Measurements from ENCODE around the gene PPP1R2B.

The PPP1R2B gene

DNA sequence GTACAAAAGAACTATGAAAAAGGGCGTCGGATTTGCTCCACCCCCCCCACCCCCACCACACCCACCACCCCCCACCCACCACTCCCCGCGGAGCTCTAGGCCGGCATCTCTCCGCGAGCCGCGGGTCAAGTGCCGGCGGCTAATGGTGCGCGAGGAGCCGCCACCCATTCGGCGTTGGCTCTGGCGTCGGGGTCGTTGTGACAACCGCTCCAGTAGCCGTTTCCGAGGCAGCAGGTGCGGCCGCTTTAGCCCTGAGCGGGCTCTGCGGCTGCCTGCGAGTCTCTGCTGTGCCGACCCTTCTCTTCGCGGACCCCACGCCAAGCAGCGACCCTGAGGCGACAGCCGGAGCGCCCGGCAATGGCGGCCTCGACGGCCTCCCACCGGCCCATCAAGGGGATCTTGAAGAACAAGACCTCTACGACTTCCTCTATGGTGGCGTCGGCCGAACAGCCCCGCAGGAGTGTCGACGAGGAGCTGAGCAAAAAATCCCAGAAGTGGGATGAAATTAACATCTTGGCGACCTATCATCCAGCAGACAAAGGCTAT, at the start of gene PPP1R2B:
Gene PPP1R2B, plus strand, starts transcription at position 90 of the 546 bp plus-strand sequence. Its CDS starts 268 bp downstream, at position 358.
- peaks cover 5% of the 10 kb centered on the region in 2 donors for H3K9me3 ChIP-seq (ENCODE audit: control insufficient read depth in 1 of 2, low read length in 2 of 2)
- H3K36me3 ChIP-seq (ENCODE audit: control insufficient read depth in 1 of 2, insufficient read depth in 2 of 2, low read length in 2 of 2): no peaks in the 10 kb centered on the region
- no peaks in the 10 kb centered on the region for H3K4me1 ChIP-seq (ENCODE audit: control insufficient read depth in 1 of 2, insufficient read depth in 2 of 2, low read length in 2 of 2)
- H3K4me3 ChIP-seq (ENCODE audit: low read depth in 1 of 2, low read length in 2 of 2): no peak within 1 kb of the TSS
- no peak within 1 kb of the TSS for H3K9ac ChIP-seq (ENCODE audit: low read depth in 1 of 2, low read length in 2 of 2)
- H3K27me3 ChIP-seq (ENCODE audit: control insufficient read depth in 1 of 2, insufficient read depth in 2 of 2, low read length in 2 of 2): no peaks in the 10 kb centered on the region
- H3K27ac ChIP-seq (ENCODE audit: low read depth, low read length): no peak within 1 kb of the TSS

GRCh38 chr5:156800929-156801328, 49.2 kb upstream of the PPP1R2B start:
- peaks cover 0 to 11% of the 10 kb centered on the region in 2 donors for H3K4me1 ChIP-seq (ENCODE audit: control insufficient read depth in 1 of 2, insufficient read depth in 2 of 2, low read length in 2 of 2)
- no peak overlapping the region for H3K27ac ChIP-seq (ENCODE audit: low read depth, low read length)
- no peaks in the 10 kb centered on the region for H3K27me3 ChIP-seq (ENCODE audit: control insufficient read depth in 1 of 2, insufficient read depth in 2 of 2, low read length in 2 of 2)
- no peaks in the 10 kb centered on the region for H3K9me3 ChIP-seq (ENCODE audit: control insufficient read depth in 1 of 2, low read length in 2 of 2)
- H3K9ac ChIP-seq (ENCODE audit: low read depth in 1 of 2, low read length in 2 of 2): no peak overlapping the region
- no peak overlapping the region for H3K4me3 ChIP-seq (ENCODE audit: low read depth in 1 of 2, low read length in 2 of 2)
- no peaks in the 10 kb centered on the region for H3K36me3 ChIP-seq (ENCODE audit: control insufficient read depth in 1 of 2, insufficient read depth in 2 of 2, low read length in 2 of 2)

- no peak overlapping the region for H3K9ac ChIP-seq (ENCODE audit: low read depth in 1 of 2, low read length in 2 of 2)
- H3K27me3 ChIP-seq (ENCODE audit: control insufficient read depth in 1 of 2, insufficient read depth in 2 of 2, low read length in 2 of 2): no peaks in the 10 kb centered on the region
- H3K4me3 ChIP-seq (ENCODE audit: low read depth in 1 of 2, low read length in 2 of 2): no peak overlapping the region
- H3K36me3 ChIP-seq (ENCODE audit: control insufficient read depth in 1 of 2, insufficient read depth in 2 of 2, low read length in 2 of 2): no peaks in the 10 kb centered on the region
- H3K4me1 ChIP-seq (ENCODE audit: control insufficient read depth in 1 of 2, insufficient read depth in 2 of 2, low read length in 2 of 2): peaks cover 0 to 11% of the 10 kb centered on the region in 2 donors
- no peaks in the 10 kb centered on the region for H3K9me3 ChIP-seq (ENCODE audit: control insufficient read depth in 1 of 2, low read length in 2 of 2)
- no peak overlapping the region for H3K27ac ChIP-seq (ENCODE audit: low read depth, low read length)
Measured at GRCh38 chr5:156802501-156802900, 47.6 kb upstream of the PPP1R2B start.

DNA sequence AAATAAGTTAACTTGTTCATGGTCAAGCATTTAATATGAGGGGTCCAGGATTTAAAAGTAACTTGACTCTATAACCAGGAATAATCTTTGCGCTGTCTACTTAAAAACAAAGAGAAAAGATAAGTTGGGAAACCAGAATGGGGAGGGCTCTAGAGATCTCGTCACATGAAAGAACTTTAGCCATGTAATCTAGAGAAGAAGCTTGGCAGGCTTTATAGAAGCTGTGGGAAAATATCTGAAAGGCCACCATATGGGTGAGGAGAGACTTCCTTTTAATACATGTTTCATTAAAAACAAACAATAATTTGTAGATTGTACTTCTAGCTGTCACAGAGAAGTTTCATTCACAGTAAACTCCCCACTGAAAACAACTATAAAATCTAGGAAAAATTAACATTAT, 46.7 kb upstream of the PPP1R2B start:
- Histone ChIP-seq H3K9ac (ENCODE audit: low read depth in 1 of 2, low read length in 2 of 2) (no peak overlapping the region), H3K4me1 (ENCODE audit: control insufficient read depth in 1 of 2, insufficient read depth in 2 of 2, low read length in 2 of 2) (peaks cover 0 to 11% of the 10 kb centered on the region in 2 donors), H3K27ac (ENCODE audit: low read depth, low read length) (no peak overlapping the region), H3K36me3 (ENCODE audit: control insufficient read depth in 1 of 2, insufficient read depth in 2 of 2, low read length in 2 of 2) (no peaks in the 10 kb centered on the region), H3K27me3 (ENCODE audit: control insufficient read depth in 1 of 2, insufficient read depth in 2 of 2, low read length in 2 of 2) (no peaks in the 10 kb centered on the region), H3K9me3 (ENCODE audit: control insufficient read depth in 1 of 2, low read length in 2 of 2) (no peaks in the 10 kb centered on the region), H3K4me3 (ENCODE audit: low read depth in 1 of 2, low read length in 2 of 2) (no peak overlapping the region)

GRCh38 chr5:156812959-156813358, 37.1 kb upstream of the PPP1R2B start:
- Histone ChIP-seq H3K9me3 (ENCODE audit: control insufficient read depth in 1 of 2, low read length in 2 of 2) (no peaks in the 10 kb centered on the region), H3K27me3 (ENCODE audit: control insufficient read depth in 1 of 2, insufficient read depth in 2 of 2, low read length in 2 of 2) (no peaks in the 10 kb centered on the region), H3K27ac (ENCODE audit: low read depth, low read length) (no peak overlapping the region), H3K36me3 (ENCODE audit: control insufficient read depth in 1 of 2, insufficient read depth in 2 of 2, low read length in 2 of 2) (no peaks in the 10 kb centered on the region), H3K4me1 (ENCODE audit: control insufficient read depth in 1 of 2, insufficient read depth in 2 of 2, low read length in 2 of 2) (no peaks in the 10 kb centered on the region), H3K9ac (ENCODE audit: low read depth in 1 of 2, low read length in 2 of 2) (no peak overlapping the region), H3K4me3 (ENCODE audit: low read depth in 1 of 2, low read length in 2 of 2) (no peak overlapping the region)

DNA sequence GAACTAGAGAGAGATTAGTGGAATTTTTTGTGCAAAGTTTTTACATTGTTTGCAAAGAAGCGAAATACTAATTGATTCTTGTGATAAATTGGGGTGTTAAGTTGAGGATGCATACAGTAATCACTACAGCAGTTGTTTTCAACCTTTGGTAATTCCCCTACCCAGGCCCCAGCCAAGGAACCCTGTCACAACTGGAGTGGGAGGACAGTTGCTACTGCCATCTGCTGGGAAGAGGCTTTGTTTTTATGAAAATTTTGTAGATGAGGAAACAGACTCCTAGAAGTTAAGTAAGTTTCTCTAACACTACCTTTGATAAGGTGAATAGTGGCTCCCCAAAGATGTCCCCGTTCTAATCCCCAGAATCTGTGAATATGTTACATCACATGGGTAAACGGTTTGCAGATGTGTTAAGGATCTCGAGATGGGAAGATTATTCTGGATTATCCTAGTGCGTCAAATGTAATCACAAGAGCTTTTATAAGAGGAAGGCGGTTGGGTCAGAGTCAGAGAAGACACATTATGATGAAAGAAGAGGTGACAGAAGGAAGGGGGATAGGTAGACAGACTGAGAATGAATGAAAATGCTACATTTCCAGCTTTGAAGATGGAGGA, 34.0 kb upstream of the PPP1R2B start:
- no peak overlapping the region for H3K9ac ChIP-seq (ENCODE audit: low read depth in 1 of 2, low read length in 2 of 2)

DNA sequence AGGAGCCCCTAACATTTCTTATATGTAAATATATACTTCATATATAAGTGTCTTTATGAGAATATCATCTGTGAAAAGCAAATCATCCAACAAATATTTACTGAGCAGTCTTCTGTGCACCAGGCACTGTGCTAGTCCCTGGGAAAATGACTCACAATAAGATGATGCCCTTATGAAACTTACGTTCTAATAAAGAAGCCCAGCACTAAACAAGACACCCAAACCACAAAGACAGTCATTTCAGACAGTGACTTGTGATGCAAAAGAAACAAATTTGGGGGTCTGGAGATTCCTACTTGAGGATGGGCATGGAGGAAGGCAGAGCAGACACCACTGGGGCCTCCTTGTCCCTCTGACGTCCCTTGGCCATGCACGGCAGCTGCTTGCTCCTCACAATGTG, 30.6 kb upstream of the PPP1R2B start:
- Histone ChIP-seq H3K36me3 (ENCODE audit: control insufficient read depth in 1 of 2, insufficient read depth in 2 of 2, low read length in 2 of 2) (no peaks in the 10 kb centered on the region), H3K4me3 (ENCODE audit: low read depth in 1 of 2, low read length in 2 of 2) (no peak overlapping the region), H3K9ac (ENCODE audit: low read depth in 1 of 2, low read length in 2 of 2) (no peak overlapping the region), H3K27ac (ENCODE audit: low read depth, low read length) (no peak overlapping the region), H3K4me1 (ENCODE audit: control insufficient read depth in 1 of 2, insufficient read depth in 2 of 2, low read length in 2 of 2) (no peaks in the 10 kb centered on the region), H3K9me3 (ENCODE audit: control insufficient read depth in 1 of 2, low read length in 2 of 2) (no peaks in the 10 kb centered on the region), H3K27me3 (ENCODE audit: control insufficient read depth in 1 of 2, insufficient read depth in 2 of 2, low read length in 2 of 2) (no peaks in the 10 kb centered on the region)

More for the DNA sequence above, 34.0 kb upstream of the PPP1R2B start:
- H3K27me3 ChIP-seq (ENCODE audit: control insufficient read depth in 1 of 2, insufficient read depth in 2 of 2, low read length in 2 of 2): no peaks in the 10 kb centered on the region
- H3K36me3 ChIP-seq (ENCODE audit: control insufficient read depth in 1 of 2, insufficient read depth in 2 of 2, low read length in 2 of 2): no peaks in the 10 kb centered on the region
- H3K9me3 ChIP-seq (ENCODE audit: control insufficient read depth in 1 of 2, low read length in 2 of 2): no peaks in the 10 kb centered on the region
- H3K27ac ChIP-seq (ENCODE audit: low read depth, low read length): no peak overlapping the region
- no peaks in the 10 kb centered on the region for H3K4me1 ChIP-seq (ENCODE audit: control insufficient read depth in 1 of 2, insufficient read depth in 2 of 2, low read length in 2 of 2)
- no peak overlapping the region for H3K4me3 ChIP-seq (ENCODE audit: low read depth in 1 of 2, low read length in 2 of 2)

- Histone ChIP-seq H3K4me1 (ENCODE audit: control insufficient read depth in 1 of 2, insufficient read depth in 2 of 2, low read length in 2 of 2) (no peaks in the 10 kb centered on the region), H3K27me3 (ENCODE audit: control insufficient read depth in 1 of 2, insufficient read depth in 2 of 2, low read length in 2 of 2) (no peaks in the 10 kb centered on the region), H3K36me3 (ENCODE audit: control insufficient read depth in 1 of 2, insufficient read depth in 2 of 2, low read length in 2 of 2) (no peaks in the 10 kb centered on the region), H3K27ac (ENCODE audit: low read depth, low read length) (no peak overlapping the region), H3K9me3 (ENCODE audit: control insufficient read depth in 1 of 2, low read length in 2 of 2) (no peaks in the 10 kb centered on the region), H3K4me3 (ENCODE audit: low read depth in 1 of 2, low read length in 2 of 2) (no peak overlapping the region), H3K9ac (ENCODE audit: low read depth in 1 of 2, low read length in 2 of 2) (no peak overlapping the region)
Measured at GRCh38 chr5:156819967-156820581, 30.0 kb upstream of the PPP1R2B start.

- Histone ChIP-seq H3K9me3 (ENCODE audit: control insufficient read depth in 1 of 2, low read length in 2 of 2) (no peaks in the 10 kb centered on the region), H3K4me3 (ENCODE audit: low read depth in 1 of 2, low read length in 2 of 2) (no peak overlapping the region), H3K27me3 (ENCODE audit: control insufficient read depth in 1 of 2, insufficient read depth in 2 of 2, low read length in 2 of 2) (no peaks in the 10 kb centered on the region), H3K36me3 (ENCODE audit: control insufficient read depth in 1 of 2, insufficient read depth in 2 of 2, low read length in 2 of 2) (no peaks in the 10 kb centered on the region), H3K27ac (ENCODE audit: low read depth, low read length) (no peak overlapping the region), H3K9ac (ENCODE audit: low read depth in 1 of 2, low read length in 2 of 2) (no peak overlapping the region), H3K4me1 (ENCODE audit: control insufficient read depth in 1 of 2, insufficient read depth in 2 of 2, low read length in 2 of 2) (no peaks in the 10 kb centered on the region)
Measured at GRCh38 chr5:156824241-156824640, 25.9 kb upstream of the PPP1R2B start.

GRCh38 chr5:156824800-156825199, 25.3 kb upstream of the PPP1R2B start:
- H3K9ac ChIP-seq (ENCODE audit: low read depth in 1 of 2, low read length in 2 of 2): no peak overlapping the region
- no peaks in the 10 kb centered on the region for H3K4me1 ChIP-seq (ENCODE audit: control insufficient read depth in 1 of 2, insufficient read depth in 2 of 2, low read length in 2 of 2)
- no peak overlapping the region for H3K4me3 ChIP-seq (ENCODE audit: low read depth in 1 of 2, low read length in 2 of 2)
- H3K9me3 ChIP-seq (ENCODE audit: control insufficient read depth in 1 of 2, low read length in 2 of 2): no peaks in the 10 kb centered on the region
- no peaks in the 10 kb centered on the region for H3K36me3 ChIP-seq (ENCODE audit: control insufficient read depth in 1 of 2, insufficient read depth in 2 of 2, low read length in 2 of 2)
- H3K27me3 ChIP-seq (ENCODE audit: control insufficient read depth in 1 of 2, insufficient read depth in 2 of 2, low read length in 2 of 2): no peaks in the 10 kb centered on the region
- H3K27ac ChIP-seq (ENCODE audit: low read depth, low read length): no peak overlapping the region
